22Rv1 (cell line): ENCODE data around the gene PRR29.

Source experiments
- H3K27ac ChIP-seq: fragments of 450-650 bp; 2 replicates; pipeline ENCODE4 v1.5.1; 2017
- CTCF ChIP-seq: fragments of 450-650 bp; IDR thresholded peaks from 2 replicates; pipeline ENCODE4 v1.5.1; 2017; ENCODE audit warnings: mild to moderate bottlenecking
- ZFX ChIP-seq: fragments of 450-650 bp; IDR thresholded peaks from 2 replicates; pipeline ENCODE4 v1.6.1; 2017; ENCODE audit warnings: antibody characterized with exemption, borderline replicate concordance

PRR29 gene

DNA sequence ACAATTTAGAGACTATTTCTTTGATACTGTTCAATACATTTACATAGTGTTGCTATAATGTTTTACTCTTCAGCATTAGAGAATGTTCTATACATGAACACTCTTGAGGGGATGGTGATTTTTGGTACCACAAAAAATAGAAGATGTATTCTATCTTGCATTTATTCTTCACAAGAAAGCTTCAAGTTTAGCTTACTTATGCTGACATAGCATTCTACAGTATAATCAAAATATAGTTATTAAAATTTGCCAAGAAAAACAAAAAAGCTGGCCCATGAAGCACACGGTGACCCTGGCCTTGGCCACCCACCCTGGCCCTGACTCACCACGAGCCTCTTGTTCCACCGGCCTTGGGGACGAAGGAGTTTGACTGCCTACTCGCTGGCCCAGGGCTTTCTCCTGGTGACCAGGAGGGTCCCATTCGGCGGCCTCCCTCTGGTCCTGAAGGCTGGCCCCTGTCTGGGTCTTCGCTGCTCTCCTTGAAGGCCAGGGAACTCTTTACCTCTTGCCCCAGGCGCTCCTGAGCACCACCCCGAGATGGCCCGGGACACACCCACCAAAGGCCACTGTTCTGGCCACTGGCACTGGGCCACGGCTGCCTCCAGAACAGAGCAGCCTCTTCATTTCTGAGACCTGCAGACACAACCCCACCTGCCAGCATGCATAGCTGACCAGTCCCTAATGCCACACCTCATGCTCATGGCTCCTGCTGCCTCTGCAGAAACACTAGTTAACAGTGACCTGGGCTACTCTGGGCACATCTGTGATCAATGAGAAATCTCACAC lies 44.7 kb downstream of the PRR29 start:
- no peak overlapping the region for H3K27ac ChIP-seq
- TF ChIP-seq CTCF (no peak), ZFX (no peak)

- no peak overlapping the region for H3K27ac ChIP-seq
- TF ChIP-seq CTCF (no peak), ZFX (no peak)
Observed at GRCh38 chr17:64045176-64045575, 47.0 kb downstream of the PRR29 start.

DNA sequence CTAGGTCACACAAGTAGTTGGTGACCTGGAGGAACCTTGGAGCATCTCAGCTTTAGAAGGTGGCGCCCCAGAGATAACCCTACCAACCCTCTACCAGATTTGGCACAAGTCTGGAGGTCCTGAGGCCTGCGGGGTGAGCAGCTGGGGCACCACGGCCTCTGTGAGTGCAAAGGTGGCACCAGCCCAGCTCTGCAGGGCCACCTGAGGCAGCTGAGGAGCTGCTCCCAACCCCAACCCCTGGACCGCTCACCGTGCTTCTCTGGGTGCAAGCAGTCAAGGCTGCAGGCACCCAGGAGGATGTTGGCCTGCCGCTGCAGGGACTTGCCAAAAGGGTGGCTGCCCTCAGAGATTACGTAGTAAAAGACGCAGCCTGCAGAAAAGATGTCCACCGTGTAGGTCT lies 50.7 kb downstream of the PRR29 start:
- TF ChIP-seq CTCF (no peak), ZFX (no peak)
- H3K27ac ChIP-seq, result no peak overlapping the region

- H3K27ac ChIP-seq, result no peak overlapping the region
Observed at GRCh38 chr17:64051153-64051552, 53.0 kb downstream of the PRR29 start.

GRCh38 chr17:64053101-64053500 lies 55.0 kb downstream of the PRR29 start:
- no peak overlapping the region for H3K27ac ChIP-seq
- TF ChIP-seq CTCF (no peak), ZFX (no peak)

More at GRCh38 chr17:64051153-64051552, 53.0 kb downstream of the PRR29 start:
- no peak for TF ChIP-seq ZFX
- TF ChIP-seq CTCF, result no peak
